Stimulated activated CD4-positive, alpha-beta T cell treated with anti-CD3 and anti-CD28 coated beads, Interleukin-12 subunit alpha, Interleukin-12 subunit beta, amount 100 ng/mL, for 48 hours (primary cell): ENCODE results near the gene HOXA5.

Experiments
- DNase-seq, 3 donors: peaks; one replicate each; pipeline ENCODE4 v3.0.0-alpha.2; 2020; ENCODE audit warnings: low read depth in 2 of 3, low spot score in 1 of 3

Gene HOXA5

GRCh38 chr7:27137640-27138315 lies 5.7 kb downstream of the HOXA5 start:
- DNase-seq, result no peak

DNA sequence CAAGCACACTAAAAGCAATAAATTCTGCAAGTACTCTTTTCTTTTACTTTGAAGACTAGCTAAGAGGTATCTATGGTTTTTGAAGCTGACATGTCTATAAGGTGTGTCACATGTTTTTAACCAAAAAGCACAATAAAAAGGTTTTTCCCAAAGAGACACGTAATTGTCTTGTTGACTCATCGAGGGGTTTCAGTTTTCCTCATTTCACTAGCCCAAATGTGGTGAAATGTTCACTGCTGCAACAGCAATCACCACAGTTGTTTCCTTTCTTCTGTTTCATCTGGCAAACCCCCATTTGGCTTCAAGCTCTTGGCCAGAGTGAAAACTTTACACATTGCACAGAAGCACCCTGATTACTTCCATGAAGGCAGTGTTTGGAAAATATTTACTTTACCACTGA lies 9.1 kb downstream of the HOXA5 start:
- DNase-seq, result no peak

DNA sequence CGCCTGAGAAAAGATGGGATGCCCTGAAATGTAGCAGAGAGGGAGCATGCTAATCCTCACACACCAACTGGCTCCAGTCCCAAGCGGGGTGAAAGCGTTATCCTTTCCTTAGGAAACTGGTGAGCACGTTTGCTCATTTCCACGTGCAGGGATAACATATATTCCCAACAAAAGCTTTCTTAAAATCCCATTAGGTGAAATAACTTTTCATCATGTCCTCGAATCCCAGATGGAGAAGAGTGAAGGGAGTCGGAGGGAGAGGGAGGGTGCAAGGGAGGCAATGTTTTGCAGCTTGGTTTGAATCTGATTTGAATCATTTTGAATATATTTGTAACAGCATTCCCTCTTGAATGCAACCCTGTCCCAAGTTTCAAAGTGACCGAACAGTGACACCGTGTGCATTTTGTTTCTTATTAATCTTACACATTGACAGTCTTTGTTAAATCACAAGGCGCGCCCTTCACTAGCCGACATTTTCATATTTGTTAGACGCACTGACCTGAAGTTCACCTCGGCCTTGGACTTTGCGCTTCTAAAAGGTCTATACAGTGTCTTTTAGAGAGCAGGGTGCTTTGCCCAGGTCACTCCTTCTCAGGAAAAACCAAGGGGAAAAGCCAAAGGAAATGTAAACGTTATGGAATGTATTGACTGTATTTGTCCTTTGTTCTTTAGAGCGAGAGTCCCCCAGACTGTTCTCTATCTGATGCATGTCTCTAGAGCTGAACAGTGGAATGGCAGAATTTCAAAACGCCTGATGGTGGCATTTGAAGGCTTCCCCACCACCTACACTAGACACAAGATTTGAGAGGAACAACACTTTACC lies 9.9 kb downstream of the HOXA5 start:
- no peak for DNase-seq

DNA sequence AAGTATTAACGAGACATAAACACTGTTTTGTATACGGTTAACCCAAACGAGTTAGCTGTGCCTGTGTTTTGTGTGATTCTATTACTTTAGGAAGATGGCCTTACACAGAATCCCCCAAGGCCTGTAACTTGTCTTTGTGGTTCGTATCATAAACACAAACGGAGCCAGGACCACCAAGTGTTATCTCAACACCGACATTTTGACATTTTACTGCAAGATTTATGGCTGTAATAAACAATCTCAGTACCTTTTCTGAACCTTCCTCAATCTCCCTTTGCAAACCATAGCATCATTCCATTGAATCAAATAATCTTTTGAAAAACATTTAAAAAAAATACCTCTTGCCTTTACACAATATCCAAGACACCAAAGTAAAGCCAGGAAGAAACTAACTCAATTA lies 10.5 kb downstream of the HOXA5 start:
- no peak for DNase-seq

GRCh38 chr7:27132214-27132613 lies 11.3 kb downstream of the HOXA5 start:
- no peak for DNase-seq

DNA sequence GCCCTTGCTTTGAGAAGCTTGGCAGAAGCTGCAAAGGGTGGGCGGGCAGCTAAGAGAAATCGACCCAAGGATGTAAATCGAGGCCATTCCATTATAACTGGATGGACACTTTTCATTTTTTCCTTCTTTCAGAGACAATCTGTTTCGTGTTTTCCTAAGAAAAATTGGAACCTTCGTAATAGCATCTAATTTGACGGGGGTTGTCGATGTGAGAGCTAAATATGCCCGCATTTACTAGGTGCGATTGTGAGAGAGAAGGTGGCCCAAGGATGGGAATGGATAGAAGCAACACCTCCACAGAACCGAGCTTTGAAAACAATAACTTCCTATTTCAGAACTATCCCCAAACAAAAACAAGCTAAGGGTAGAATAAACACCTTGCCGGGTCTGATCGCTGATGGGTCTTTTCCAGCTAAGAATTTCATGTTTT lies 12.1 kb downstream of the HOXA5 start:
- no peak for DNase-seq

- DNase-seq, result peak; percentile 26 to 71 (median 59)
These were observed 12.7 kb downstream of the HOXA5 start, which contains the start of gene HOXA4 for GRCh38 chr7:27130540-27131389. TSS of gene HOXA4 (minus strand) at chr7:27130757. CDS start at chr7:27130733, 24 bp downstream.

GRCh38 chr7:27129729-27130539 lies 13.5 kb downstream of the HOXA5 start:
- DNase-seq, result no peak

- no peak for DNase-seq
These were observed 14.4 kb downstream of the HOXA5 start for GRCh38 chr7:27128776-27129728.

GRCh38 chr7:27128034-27128433 lies 15.4 kb downstream of the HOXA5 start:
- DNase-seq, result no peak

GRCh38 chr7:27126596-27127327 lies 16.7 kb downstream of the HOXA5 start:
- DNase-seq, result no peak

DNA sequence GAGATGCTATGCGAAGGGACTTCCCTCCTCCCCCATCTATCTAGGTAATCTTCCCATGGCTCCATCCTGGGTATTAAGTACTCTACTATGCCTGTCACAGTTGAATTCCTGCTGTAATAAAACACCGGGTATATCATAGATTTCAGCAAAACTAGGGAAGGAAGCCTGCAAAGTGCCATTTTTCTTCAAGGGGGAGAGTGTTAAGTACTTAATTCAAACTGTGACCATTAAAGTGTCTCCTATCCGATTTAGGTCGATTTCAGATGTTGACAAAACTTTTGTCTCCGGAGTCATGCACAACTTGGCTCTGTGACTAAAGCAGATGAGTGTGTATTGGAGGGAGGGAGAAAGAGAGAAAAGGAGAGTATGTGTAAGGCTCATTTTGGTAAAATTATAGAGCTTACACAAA lies 17.5 kb downstream of the HOXA5 start:
- DNase-seq, result no peak

DNA sequence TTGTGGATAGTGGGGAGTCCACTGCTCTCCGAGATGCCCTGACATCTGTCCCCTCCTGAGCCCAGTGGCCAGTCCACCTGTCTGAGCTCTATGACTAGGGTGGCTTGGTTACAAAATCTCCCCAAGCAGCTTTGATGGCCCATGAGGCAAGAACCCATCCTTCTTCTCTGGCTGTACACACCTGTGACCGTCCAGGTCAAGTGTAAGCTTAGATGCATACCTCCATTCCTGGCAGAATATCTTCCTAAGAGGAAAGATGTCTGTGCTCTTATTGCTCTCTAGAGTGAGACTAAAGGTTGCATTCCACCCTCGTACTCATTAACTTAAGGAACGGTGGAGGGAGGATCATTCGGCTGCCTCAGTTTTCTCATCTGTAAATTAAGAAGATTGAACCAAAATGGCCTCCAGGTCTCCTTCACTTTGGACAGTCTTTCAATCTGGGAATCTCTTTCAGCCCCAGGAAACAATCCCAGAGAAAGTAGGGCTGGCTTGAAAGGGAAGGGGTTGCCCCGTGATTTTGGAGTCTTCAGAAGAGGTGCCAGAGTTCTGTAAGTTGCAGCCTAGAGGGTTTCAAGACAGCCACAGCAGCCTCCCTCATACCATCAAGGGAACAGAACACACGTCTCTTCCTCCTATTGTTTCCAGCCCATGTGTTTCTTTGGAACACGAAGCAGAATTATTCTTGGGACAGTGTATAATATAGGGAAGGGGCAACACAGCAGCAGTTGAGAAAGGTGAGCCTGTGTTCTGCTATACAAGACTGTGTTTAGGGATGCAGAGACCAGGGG lies 18.4 kb downstream of the HOXA5 start:
- DNase-seq, result no peak

GRCh38 chr7:27124096-27124901 lies 19.2 kb downstream of the HOXA5 start:
- DNase-seq, result no peak

GRCh38 chr7:27123477-27124053 lies 19.9 kb downstream of the HOXA5 start:
- DNase-seq, result no peak

DNA sequence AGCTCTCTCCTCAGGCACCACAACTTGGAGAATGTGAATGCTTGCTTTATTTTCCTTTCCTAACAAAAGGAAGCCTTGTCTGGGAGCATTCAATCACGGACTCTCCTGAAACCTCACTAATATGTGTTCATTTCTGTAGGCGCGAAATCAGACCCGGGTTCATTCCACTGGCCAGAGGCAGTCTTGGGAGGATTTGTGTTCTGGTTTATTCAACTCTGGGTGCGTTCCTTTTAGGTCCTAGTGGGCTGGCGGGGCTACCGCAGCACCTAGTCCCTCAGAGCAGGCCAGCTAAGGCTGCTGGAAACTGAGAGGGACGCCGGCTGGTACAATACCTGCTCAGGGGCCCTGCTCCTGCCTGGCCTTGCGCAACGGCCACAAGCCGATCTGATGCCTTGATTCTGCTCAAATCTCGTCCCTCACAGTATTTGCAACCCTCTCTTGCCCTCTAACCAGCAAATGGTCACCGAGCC lies 20.4 kb downstream of the HOXA5 start:
- DNase-seq, result no peak
